Activated T-cell treated with anti-CD3 and anti-CD28 coated beads, Interleukin-2, amount 50 U/mL, for 72 hours (primary cell): Measurements from ENCODE around the gene CD164L2. TPM values are rescaled to one million over a fixed set of nuclear protein-coding genes. Genes with fewer than 3 reads are reported as not detected.

Experiments
- ATAC-seq, 2 donors: fragments of 150-1000 bp; cut with Tn5 transposase; replicated peaks in 1 of 2; 2 replicates each; pipeline ENCODE4 v1.10.0; 2021; ENCODE audit warnings: moderate library complexity in 2 of 2, mild to moderate bottlenecking in 1 of 2
- DNase-seq, 2 donors: peaks; one replicate each; pipeline ENCODE4 v3.0.0; 2021 to 2022; ENCODE audit warnings: mixed read lengths in 1 of 2
- H3K27ac Mint-ChIP-seq: one replicate; pipeline ENCODE4 v1.8.0; 2022; ENCODE audit warnings: mild to moderate bottlenecking, moderate library complexity, mixed read lengths
- H3K27me3 Mint-ChIP-seq: one replicate; pipeline ENCODE4 v1.8.0; 2022; ENCODE audit warnings: low read depth, mixed read lengths
- H3K36me3 Mint-ChIP-seq, 2 donors: one replicate each; pipeline ENCODE4 v1.8.0; 2022; ENCODE audit warnings: mixed read lengths in 2 of 2, mild to moderate bottlenecking in 1 of 2; ENCODE audit not compliant: insufficient read depth in 2 of 2
- H3K4me1 Mint-ChIP-seq: one replicate; pipeline ENCODE4 v1.8.0; 2022; ENCODE audit warnings: low read depth, mixed read lengths
- H3K4me3 Mint-ChIP-seq, 2 donors: one replicate each; pipeline ENCODE4 v1.8.0; 2022; ENCODE audit warnings: mild to moderate bottlenecking in 2 of 2, mixed read lengths in 2 of 2, moderate library complexity in 2 of 2
- H3K9me3 Mint-ChIP-seq, 2 donors: one replicate each; pipeline ENCODE4 v1.8.0; 2022; ENCODE audit warnings: mixed read lengths in 2 of 2
- total RNA-seq, 2 donors: library from RNA; stranded (reverse); gene quantifications; one replicate each; pipeline ENCODE4 v1.2.3, GENCODE V29; 2022

CD164L2 gene
- total RNA-seq, 2 donors from 2014 or later, result not detected

- H3K36me3 Mint-ChIP-seq, result peaks cover 1 to 12% of the 10 kb centered on the region in 2 donors
- H3K27me3 Mint-ChIP-seq, result no peaks in the 10 kb centered on the region
- H3K4me3 Mint-ChIP-seq, result no peak overlapping the region
- no peak for ATAC-seq
- H3K9me3 Mint-ChIP-seq, result no peaks in the 10 kb centered on the region
- no peak overlapping the region for H3K27ac Mint-ChIP-seq
- peaks cover 33% of the 10 kb centered on the region for H3K4me1 Mint-ChIP-seq
- no peak for DNase-seq
Measured at GRCh38 chr1:27336756-27337155, 46.4 kb downstream of the CD164L2 start.

GRCh38 chr1:27335506-27336422 lies 47.4 kb downstream of the CD164L2 start:
- no peak for ATAC-seq
- H3K27me3 Mint-ChIP-seq, result no peaks in the 10 kb centered on the region
- DNase-seq, result no peak
- peaks cover 23% of the 10 kb centered on the region for H3K4me1 Mint-ChIP-seq
- no peaks in the 10 kb centered on the region for H3K9me3 Mint-ChIP-seq
- H3K36me3 Mint-ChIP-seq, result peaks cover 0 to 13% of the 10 kb centered on the region in 2 donors
- no peak overlapping the region for H3K4me3 Mint-ChIP-seq
- no peak overlapping the region for H3K27ac Mint-ChIP-seq

- Mint-ChIP-seq H3K27ac (no peak overlapping the region), H3K36me3 (peaks cover 0 to 13% of the 10 kb centered on the region in 2 donors), H3K9me3 (no peaks in the 10 kb centered on the region), H3K4me3 (no peak overlapping the region), H3K4me1 (peaks cover 14% of the 10 kb centered on the region), H3K27me3 (no peaks in the 10 kb centered on the region)
- ATAC-seq (no peak), DNase-seq (no peak)
Measured at GRCh38 chr1:27333717-27334279, 49.3 kb downstream of the CD164L2 start.

- ATAC-seq (peak; percentile 80 to 84), DNase-seq (peak; percentile 63 to 69)
- Mint-ChIP-seq H3K27me3 (no peaks in the 10 kb centered on the region), H3K4me3 (no peak overlapping the region), H3K9me3 (no peaks in the 10 kb centered on the region), H3K36me3 (peaks cover 0 to 18% of the 10 kb centered on the region in 2 donors), H3K27ac (peak overlapping the region; percentile 19), H3K4me1 (peaks cover 25% of the 10 kb centered on the region)
Measured at GRCh38 chr1:27332536-27333281, 50.4 kb downstream of the CD164L2 start.

- Mint-ChIP-seq H3K36me3 (peaks cover 0 to 16% of the 10 kb centered on the region in 2 donors), H3K27me3 (no peaks in the 10 kb centered on the region), H3K27ac (no peak overlapping the region), H3K9me3 (no peaks in the 10 kb centered on the region), H3K4me3 (no peak overlapping the region), H3K4me1 (peaks cover 29% of the 10 kb centered on the region)
- no peak for DNase-seq
- ATAC-seq, result no peak
Measured at GRCh38 chr1:27331922-27332321, 51.2 kb downstream of the CD164L2 start.

GRCh38 chr1:27331426-27331825 lies 51.7 kb downstream of the CD164L2 start:
- no peaks in the 10 kb centered on the region for H3K9me3 Mint-ChIP-seq
- DNase-seq (no peak), ATAC-seq (no peak)
- H3K4me3 Mint-ChIP-seq, result no peak overlapping the region
- no peaks in the 10 kb centered on the region for H3K27me3 Mint-ChIP-seq
- no peak overlapping the region for H3K27ac Mint-ChIP-seq
- H3K36me3 Mint-ChIP-seq, result peaks cover 0 to 16% of the 10 kb centered on the region in 2 donors
- peaks cover 33% of the 10 kb centered on the region for H3K4me1 Mint-ChIP-seq

GRCh38 chr1:27330786-27331185 lies 52.3 kb downstream of the CD164L2 start:
- ATAC-seq (no peak), DNase-seq (no peak)
- H3K27me3 Mint-ChIP-seq, result no peaks in the 10 kb centered on the region
- peaks cover 0 to 16% of the 10 kb centered on the region in 2 donors for H3K36me3 Mint-ChIP-seq
- H3K4me1 Mint-ChIP-seq, result peaks cover 40% of the 10 kb centered on the region
- H3K9me3 Mint-ChIP-seq, result no peaks in the 10 kb centered on the region
- no peak overlapping the region for H3K27ac Mint-ChIP-seq
- no peak overlapping the region for H3K4me3 Mint-ChIP-seq

Other genes starting within 250 kb of the CD164L2 start
- gene SLC9A1, start 228.2 kb downstream of the CD164L2 start, total RNA-seq, result 10 to 100 TPM; 25.5 to 28.2 TPM
- 10 to 100 TPM; 41.6 to 42.5 TPM for gene WDTC1, start 148.7 kb downstream of the CD164L2 start, total RNA-seq
- gene TMEM222, start 61.2 kb downstream of the CD164L2 start, total RNA-seq, result 10 to 100 TPM; 41.9 to 61.3 TPM
- 10 to 100 TPM; 73.1 to 89.9 TPM for gene SYTL1, start 41.3 kb downstream of the CD164L2 start, total RNA-seq
- 10 to 100 TPM in 1 of 2 donors, 1 to 10 TPM in 1; 8.3 to 10.4 TPM for gene MAP3K6, start 16.4 kb downstream of the CD164L2 start, total RNA-seq
- gene FCN3, start 8.5 kb downstream of the CD164L2 start, total RNA-seq, result not detected
- under 1 TPM; 0.81 to 0.91 TPM for gene GPR3, start 9.3 kb upstream of the CD164L2 start, total RNA-seq
- 100 to 1,000 TPM; 146 to 197 TPM for gene WASF2, start 106.8 kb upstream of the CD164L2 start, total RNA-seq
- gene AHDC1, start 220.8 kb upstream of the CD164L2 start, total RNA-seq, result 1 to 10 TPM; 8.4 to 9.3 TPM